SIG-M5 treated with dmso at 0.1 percent for 504 hours (cell line): Measurements from ENCODE around the gene TRAPPC5.

Source experiments
- DNase-seq: peaks from one replicate; lab custom pipeline; 2025; ENCODE audit not compliant: unreplicated experiment; lab: John Stamatoyannopoulos, UW

TRAPPC5 gene

DNA sequence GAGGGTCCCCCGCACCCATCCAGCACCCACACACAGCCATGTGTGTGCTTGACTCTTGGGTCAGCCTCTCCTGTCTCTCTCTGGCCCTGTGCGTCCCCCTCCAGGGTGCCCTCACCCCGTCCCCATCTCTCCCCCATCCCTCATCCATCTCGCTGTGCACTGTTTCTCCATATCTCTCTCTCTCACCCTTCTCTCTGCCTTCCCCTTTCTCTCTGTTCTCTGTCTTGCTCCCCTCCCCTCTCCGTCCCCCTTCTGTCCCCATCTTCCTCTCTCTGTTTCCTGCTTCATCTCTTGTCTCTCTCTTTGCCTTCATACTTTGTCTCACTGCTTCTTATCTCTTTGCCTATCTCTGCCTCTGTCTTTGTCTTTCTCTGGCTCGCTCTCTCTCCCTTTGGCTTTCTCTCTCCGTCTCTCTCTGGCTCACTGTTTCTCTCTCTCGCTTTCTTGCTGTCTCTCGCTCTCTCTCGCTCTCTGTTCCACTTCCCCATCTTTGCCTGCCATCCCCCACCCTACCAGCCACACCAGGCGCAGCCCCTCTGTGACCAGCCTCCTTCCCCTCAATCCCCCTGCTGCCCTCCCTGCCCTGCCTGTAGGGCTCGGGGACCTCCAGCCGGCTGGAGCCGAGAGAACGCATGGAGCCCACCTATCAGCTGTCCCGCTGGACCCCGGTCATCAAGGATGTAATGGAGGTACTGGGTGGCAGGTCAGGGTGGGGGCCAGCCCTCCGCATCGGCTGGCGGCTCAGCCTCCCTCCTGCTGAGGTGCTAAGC lies 34.8 kb upstream of the TRAPPC5 start:
- DNase-seq, result peak; percentile 70

DNA sequence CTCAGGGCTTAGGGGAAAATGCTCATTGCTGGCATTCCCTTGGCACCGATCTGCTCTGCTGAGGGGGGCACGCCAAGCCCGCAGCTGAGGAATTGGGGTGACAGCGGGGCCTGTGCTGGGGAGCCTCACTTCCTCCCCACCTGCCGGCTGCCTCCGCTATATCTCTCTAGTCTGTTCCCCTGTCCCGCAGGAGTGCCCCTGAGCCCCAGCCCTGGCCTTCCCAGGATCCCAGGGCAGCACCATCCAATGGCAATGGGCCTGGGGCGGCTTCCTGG lies 34.3 kb upstream of the TRAPPC5 start:
- no peak for DNase-seq

DNA sequence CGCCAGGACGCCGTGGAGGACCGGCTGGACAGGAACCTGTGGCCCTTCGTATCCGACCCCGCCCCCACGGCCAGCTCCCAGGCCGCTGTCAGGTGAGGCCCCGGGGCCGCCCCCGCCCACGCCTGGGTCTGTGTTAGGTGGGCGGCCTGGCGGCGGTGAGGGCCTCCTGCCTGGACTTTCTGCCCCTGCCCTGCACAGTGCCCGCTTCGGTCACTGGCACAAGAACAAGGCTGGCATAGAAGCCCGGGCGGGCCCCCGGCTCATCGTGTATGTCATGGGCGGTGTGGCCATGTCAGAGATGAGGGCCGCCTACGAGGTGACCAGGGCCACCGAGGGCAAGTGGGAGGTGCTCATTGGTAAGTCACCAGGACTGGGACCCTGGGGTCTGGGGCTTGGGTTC lies 33.5 kb upstream of the TRAPPC5 start:
- no peak for DNase-seq

DNA sequence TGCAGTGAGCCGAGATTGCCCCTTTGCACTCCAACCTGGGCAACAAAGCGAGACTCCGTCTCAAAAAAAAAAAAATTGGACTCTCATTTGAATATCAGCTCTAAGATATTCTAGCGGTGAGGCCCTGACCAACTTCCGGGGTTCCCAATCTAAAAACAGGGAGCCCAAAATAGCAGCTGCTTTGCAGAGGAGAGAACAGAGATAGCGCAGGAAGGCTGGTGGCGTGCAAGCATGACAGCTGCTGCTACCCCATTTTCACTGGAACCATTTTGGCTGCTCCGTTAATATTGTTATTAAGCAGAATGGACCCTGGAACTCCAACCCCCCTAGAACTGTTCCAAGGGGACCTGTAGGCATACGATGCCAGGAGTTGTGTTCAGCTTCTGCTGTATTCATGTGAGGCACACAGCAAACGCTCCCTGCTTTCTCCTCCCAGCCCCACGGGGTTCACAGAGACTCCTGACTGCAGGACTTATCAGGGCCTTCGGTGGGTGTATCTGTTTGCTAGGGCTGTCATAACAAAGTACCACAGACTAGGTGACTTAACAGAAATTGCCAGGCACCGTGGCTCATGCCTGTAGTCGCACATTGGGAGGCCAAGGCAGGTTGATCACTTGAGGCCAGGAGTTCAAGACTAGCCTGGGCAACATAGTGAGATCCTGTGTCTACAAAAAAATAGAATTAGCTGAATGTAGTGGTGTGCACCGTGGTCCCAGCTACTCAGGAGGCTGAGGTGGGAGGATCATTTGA lies 32.2 kb upstream of the TRAPPC5 start:
- DNase-seq, result no peak

DNA sequence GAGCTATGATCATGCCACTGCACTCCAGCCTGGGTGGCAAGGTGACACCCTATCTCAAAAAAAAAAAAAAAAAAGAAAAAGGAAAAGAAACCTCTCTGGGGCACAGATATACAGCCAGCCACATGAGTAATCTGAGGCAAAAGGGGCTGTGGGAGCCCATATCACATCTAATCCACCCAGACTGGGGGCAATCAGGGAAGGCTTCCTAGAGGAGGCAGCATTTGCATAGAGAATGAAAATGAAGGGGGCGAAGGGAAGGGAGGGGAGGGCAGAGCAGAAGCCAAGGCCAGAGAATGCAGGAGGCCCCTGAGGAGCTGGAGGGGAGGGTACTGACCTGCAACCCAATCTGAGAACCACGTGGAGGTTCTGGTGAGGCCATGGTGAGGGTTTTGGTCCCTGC lies 30.5 kb upstream of the TRAPPC5 start:
- no peak for DNase-seq

DNA sequence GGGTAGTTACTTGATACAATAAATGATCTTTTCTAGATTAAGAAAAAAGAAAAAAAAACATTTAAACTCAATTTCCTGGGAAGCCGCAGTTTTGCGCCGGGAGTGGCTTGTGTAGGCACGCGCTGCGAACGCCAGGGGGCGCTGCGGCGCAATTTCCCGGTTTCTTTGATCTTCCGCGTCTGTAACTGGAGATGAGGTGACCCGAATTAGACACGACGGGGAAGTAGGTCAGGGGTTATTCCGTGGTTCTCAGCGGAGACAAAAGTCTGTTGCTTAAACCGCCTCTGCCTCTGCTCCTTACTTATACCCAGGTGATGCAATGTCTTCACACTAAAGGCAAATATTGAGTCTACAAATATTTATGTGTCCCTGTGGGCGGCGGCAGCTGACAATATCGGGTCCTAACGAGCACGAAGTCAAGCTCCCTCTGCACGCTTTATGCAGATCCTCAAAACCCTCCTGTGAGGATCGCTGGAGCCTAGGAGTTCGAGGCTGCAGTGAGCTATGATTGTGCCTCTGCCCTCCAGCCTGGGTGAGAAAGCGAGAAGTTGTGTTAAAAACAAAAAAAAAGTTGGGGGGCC lies 28.5 kb upstream of the TRAPPC5 start:
- DNase-seq, result peak; percentile 99

DNA sequence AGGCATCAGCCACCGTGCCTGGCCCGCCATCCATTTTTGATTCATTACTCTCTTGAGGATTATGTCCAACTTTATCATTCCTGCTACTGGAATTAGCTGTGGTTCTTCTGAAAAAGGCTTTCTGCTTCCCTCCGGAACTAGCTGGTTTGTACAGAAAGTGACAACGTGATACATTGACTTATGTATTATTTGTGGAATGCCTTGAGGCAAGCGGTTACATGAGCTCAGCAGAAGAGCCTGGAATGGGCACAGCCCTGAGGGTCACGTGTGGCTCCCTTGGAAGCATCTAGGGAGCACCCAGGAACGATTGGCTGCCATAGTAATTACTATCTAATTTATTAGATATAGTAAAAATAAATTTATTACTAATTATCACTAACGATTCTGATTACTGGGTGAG lies 26.2 kb upstream of the TRAPPC5 start:
- DNase-seq, result no peak

DNA sequence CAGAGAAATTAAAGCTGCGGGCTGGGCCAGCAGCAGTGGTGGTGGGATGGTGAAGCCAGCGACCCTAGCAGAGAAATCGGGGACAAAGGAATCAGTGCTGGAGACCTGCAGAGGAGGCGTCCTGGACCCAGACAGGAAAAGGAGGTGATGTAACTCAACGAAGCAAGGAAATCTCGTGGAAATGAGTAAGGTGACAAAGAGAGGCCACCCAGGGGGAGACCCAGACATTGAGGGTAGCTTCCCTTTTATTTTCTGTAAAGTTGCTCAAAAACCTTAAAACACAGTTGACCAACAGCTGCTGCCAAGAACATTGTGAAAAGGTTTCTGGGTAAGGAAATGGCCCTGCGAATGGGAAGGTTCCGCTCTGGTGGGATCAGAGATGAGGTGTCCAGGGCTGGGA lies 25.1 kb upstream of the TRAPPC5 start:
- peak; percentile 93 for DNase-seq

DNA sequence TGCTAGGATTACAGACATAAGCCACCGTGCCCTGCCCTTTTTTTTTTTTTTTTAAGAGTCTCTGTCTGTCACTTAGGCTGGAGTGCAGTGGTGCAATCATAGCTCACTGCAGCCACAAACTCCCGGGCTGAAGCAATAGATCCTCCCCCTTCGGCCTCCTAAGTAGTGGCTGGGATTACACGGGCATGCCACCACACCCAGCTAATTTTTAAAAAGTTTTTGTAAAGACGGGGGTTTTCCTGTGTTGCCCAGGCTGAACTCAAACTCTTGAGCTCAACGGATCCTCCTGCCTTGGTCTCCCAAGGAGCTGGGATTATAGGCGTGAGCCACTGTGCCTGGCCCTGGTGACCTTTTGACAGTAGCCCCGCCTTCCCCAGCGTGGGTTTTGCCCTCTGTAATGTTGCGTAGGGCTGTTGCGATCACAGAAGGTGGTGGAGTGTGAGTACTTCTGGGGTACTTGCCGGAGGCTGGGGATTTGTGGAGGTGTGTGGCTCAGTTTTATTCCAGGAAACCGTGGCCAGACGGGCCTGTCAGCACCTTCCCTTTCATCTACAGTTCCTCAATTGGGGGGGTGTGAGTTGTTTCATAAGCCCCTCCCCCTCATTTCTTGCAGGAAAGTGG lies 23.4 kb upstream of the TRAPPC5 start:
- peak; percentile 87 for DNase-seq

DNA sequence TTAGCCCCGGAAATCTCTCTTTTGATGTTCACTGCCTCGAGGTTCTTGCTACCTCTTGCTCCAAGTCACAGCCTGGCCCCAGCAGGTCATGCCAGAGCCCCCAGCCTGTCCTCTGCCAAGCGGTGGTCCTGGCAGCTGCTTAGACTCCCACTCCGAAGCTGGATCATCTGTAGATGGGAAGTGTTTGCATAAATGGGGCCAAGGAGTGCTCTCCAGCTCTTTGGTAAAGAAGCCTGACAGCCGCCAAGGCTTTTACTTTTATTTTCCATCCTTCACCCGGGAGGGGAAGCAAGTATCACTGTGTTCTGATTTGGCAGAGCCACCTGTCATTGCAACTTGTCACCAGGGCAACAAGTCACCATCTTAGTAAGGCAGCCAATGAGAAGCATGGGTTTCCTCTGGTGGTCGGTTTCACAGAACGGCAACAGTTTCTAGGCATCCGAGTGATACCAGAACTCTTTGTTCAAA lies 22.4 kb upstream of the TRAPPC5 start:
- peak; percentile 40 for DNase-seq

DNA sequence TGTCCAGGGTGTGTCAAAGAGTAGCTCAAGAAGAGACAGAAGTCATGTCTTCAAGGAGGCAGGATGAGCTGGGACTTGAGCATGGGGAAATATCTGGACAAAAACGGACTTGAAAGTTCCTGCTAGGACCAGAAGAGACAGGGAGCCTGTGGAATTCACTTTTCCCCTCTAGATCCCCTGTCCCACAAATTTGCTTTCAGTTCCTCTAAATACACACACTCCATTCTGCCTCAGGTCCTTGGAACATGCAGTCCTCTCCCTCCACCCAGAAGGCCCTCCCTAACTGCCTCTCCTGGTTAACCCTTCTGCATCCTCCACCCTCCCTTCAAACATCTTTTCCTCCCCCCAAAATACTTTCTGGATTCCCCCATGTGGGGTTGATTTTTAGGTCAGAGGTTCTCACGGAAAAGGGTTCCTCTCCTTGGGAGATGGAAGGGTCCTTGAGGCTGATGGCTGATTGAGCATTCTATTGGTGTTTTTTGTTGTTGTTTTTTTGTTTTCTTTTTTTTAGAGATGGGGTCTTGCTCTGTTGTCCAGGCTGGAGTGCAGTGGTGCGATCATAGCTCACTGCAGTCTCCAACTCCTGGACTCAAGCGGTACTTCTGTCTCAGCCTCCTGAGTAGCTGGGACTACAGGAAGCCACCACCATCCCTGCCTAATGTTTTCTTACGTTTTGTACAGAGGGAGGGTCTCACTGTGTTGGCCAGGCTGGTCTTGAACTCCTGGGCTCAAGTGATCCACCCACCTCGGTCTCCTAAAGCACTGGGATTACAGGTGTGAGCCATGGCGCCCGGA lies 18.7 kb upstream of the TRAPPC5 start:
- no peak for DNase-seq

DNA sequence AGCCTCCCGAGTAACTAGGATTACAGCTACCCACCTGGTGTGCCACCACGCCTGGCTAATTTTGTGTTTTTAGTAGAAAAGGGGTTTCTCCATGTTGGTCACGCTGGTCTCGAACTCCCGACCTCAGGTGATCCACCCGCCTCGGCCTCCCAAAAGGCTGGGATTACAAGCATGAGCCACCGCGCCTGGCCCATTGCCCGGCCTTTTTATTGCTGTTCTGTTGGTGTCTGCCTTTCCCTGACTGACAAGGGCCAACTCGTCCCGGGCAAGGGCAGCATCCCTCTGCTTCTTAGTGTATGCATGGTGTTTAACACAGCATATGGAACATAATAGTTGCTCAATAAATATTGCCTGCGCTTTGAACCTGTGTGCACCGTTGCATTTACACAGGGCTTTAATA lies 18.0 kb upstream of the TRAPPC5 start:
- DNase-seq, result no peak

DNA sequence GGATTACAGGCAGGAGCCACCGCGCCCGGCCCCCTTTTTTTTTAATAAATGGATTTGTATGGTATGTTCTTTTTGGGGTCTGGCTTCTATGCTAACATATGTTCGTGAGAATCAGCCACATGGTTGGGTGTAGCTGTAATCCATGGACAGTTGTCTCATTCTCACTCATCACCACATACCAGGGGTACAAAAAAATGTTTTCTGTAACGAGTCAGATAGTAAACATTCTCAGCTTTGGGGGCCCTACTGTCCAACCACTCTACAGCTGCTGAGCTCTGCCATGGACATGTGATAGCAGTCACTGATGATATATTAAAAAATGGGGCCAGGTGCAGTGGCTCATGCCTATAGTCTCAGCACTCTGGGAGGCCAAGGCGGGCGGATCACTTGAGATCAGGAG lies 16.9 kb upstream of the TRAPPC5 start:
- DNase-seq, result no peak

DNA sequence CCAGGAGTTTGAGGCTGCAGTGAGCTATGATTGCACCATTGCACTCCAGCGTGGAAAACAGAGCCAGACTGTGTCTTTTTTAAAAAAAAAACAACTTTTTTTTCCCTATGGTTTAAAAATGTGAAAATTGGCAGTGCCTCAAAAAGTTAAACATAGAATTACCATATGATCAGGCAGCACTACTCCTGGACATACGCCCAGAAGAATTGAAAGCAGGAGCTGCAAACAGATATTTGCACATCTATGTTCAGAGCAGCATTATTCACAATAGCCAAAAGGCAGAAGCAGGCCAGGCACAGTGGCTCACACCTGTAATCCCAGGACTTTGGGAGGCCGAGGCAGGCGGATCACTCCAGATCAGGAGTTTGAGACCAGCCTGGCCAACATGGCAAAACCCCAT lies 15.6 kb upstream of the TRAPPC5 start:
- DNase-seq, result no peak

DNA sequence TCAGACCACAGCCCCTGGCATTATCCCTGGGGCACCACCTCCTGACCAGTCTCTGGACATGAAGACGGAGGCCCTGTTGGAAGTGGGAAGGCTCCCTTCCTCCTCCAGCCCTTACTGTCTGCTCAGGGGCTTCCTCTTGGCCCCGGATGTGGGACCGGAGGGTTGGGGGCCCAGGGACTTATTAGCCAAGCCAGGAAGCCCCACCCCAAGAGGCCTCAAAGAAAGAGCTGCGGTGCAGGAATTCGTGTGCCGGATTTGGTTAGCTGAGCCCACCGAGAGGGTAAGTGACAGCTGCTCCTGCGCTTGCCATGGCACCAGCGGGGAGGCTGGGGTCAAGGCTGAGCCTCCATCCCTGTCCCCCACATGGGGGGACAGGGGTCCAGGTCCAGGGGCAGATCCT lies 11.8 kb upstream of the TRAPPC5 start, which contains the start of gene RETN:
Gene RETN (plus strand): TSS at position 208 of the 400 bp plus-strand sequence. CDS start 278 bp downstream, outside the sequence.
- DNase-seq, result peak; percentile 70

DNA sequence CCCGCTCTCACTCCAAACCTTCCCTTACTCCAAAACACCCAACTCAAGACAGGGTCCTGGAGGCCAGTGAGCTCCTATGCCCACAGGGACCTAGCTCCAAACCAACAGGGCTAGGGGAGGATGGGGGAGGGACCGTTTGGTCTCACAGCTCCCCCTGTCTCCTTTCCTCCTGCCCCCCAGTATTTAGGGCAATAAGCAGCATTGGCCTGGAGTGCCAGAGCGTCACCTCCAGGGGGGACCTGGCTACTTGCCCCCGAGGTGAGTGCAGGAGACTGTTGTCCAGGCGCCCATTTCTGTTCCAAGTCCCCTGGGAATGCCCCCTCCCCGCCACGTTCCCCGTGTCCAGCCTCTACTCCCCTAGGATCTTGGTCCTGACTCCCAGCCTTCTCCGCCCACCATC lies 11.0 kb upstream of the TRAPPC5 start:
- DNase-seq, result no peak

DNA sequence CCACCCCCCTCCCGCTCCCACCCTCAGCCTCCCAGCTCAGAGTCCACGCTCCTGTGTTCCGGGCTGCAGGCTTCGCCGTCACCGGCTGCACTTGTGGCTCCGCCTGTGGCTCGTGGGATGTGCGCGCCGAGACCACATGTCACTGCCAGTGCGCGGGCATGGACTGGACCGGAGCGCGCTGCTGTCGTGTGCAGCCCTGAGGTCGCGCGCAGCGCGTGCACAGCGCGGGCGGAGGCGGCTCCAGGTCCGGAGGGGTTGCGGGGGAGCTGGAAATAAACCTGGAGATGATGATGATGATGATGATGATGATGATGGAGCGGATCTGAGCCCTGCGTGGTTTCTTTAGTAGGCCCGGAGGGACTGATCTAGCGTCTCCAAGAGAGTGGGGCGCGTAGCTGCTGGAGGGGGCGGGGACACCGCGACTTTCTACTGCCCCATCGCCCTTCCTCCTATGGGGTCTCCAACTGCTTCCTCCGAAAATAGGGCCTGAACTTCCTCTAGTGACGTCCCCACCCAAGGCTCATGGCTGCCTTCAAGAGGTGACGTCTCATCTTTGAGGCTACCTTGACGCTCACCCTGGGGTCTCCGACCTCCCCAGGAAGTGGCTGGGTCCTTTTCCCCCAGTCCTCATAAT lies 10.4 kb upstream of the TRAPPC5 start:
- DNase-seq, result peak; percentile 57

DNA sequence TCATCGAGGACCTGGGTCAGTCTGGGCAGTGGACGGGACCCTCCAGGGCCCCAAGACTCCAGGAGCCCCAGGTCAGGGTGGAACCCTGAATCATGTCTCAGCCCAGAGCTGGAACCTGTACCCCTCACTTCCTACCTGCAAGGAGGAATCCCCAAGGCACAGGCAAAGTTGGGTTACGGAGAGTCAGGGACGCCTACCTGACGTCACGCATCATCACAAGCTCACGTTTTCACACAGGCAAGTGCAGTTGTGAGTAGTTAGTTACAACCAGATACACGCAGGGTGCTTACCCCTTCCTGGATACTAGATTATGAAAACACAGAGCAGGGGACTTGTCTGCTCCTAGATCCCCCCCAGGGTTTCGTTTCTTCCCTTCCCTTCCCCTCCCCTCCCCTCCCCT lies 9.8 kb upstream of the TRAPPC5 start:
- DNase-seq, result peak; percentile 46

DNA sequence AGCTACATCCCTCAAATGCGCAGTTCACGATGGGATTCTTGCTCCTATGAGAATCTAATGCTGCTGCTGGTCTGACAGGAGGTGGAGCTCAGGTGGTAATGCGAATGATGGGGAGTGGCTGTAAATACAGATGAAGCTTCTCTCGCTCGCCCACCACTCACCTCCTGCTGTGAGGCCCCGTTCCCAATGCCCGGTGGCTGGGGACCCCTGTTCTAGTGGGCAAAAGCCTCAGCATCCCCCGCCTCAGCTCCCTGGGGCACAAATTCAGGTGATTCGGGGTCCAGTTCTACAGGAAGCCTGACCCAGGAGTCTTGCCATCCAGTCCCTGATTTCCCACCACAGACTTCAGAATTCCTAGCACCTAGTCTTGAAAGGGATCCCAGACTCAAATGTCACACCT lies 8.1 kb upstream of the TRAPPC5 start:
- DNase-seq, result no peak
